ENCODE measurements around the gene ANO2.

Gene ANO2

DNA sequence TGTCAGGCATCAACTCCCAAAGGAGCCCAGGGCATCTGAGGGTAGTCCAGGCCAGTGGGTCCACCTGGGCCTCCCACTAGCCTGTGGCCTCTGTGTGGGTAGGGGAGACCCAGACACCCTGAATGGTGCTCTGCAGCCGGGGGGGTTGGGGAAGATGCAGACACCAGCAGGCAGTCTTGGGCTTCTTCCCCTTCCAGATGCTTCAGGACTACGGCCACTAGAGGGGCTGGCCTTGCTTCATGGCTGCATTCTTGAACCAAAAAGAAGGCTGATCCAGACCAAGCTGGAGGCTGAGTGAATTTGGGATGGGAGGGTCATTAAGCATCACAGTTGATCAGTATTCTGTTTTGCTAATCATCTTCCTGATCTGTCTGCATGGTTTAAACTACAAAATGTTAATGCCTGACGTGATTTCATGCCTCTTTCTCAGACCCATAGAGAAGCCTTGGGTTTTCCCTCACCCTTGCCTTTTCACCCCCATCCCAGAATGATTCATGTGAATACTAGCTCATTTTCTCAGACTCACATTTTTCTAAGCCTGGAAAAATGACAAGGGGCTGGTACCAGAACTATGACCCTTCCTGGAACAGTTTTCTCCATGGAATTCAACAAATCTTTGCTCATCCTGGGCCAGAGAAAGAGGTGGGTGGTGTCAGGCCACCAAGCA is 379.0 kb downstream of the ANO2 start:
- TF ChIP-seq, protein P1, sequence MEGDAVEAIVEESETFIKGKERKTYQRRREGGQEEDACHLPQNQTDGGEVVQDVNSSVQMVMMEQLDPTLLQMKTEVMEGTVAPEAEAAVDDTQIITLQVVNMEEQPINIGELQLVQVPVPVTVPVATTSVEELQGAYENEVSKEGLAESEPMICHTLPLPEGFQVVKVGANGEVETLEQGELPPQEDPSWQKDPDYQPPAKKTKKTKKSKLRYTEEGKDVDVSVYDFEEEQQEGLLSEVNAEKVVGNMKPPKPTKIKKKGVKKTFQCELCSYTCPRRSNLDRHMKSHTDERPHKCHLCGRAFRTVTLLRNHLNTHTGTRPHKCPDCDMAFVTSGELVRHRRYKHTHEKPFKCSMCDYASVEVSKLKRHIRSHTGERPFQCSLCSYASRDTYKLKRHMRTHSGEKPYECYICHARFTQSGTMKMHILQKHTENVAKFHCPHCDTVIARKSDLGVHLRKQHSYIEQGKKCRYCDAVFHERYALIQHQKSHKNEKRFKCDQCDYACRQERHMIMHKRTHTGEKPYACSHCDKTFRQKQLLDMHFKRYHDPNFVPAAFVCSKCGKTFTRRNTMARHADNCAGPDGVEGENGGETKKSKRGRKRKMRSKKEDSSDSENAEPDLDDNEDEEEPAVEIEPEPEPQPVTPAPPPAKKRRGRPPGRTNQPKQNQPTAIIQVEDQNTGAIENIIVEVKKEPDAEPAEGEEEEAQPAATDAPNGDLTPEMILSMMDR (IDR thresholded peaks at IDR 0.05; ENCODE audit: insufficient read depth, low read depth, low read length, missing control alignments): no peak
- DNase-seq (ENCODE audit: low read depth): no peak
- H3K4me3 ChIP-seq (ENCODE audit: low read depth, low read length): no peak overlapping the region

DNA sequence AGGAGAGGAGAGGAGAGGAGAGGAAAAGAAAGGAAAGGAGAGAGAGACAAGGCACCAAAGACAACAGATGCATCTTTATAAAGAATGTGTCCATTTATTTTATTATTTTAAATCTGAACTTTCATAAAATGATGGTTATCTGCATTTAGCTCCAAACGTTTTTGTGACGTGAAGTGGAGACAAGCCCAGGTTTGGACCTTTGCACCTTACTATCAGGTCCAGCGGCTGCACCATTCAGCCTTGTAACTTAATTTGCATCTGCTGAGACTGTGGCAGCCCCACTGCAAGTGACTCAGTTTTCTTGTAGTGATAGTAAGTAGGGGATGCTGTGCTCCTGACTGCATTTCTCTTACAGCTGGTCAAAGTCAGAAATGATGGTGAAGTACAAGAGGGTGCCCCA is 382.5 kb downstream of the ANO2 start:
- no peak for DNase-seq (ENCODE audit: low read depth)
- TF ChIP-seq, protein P1 (IDR thresholded peaks at IDR 0.05; ENCODE audit: insufficient read depth, low read depth, low read length, missing control alignments): no peak
- no peak overlapping the region for H3K4me3 ChIP-seq (ENCODE audit: low read depth, low read length)

DNA sequence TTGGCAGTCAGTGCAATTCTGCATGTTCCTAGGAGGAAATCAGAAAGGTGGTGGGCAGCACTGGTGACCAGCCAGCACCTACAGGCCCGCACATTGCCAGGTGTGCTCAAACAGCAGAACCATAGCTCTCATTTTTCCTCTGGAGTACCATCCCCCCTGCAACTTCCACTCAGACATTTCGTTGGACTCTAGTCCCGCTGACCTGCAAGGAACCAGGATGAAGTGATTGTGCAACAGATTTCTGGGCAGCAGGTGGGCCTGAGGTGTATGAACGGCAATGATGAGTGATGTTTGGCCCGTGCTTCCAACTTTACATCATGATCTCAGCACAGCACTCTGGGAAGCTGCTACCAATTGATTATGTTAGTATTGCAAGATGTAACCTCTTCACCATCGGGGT is 383.2 kb downstream of the ANO2 start:
- DNase-seq (ENCODE audit: low read depth): no peak
- TF ChIP-seq, protein P1 (IDR thresholded peaks at IDR 0.05; ENCODE audit: insufficient read depth, low read depth, low read length, missing control alignments): no peak
- H3K4me3 ChIP-seq (ENCODE audit: low read depth, low read length): no peak overlapping the region

DNA sequence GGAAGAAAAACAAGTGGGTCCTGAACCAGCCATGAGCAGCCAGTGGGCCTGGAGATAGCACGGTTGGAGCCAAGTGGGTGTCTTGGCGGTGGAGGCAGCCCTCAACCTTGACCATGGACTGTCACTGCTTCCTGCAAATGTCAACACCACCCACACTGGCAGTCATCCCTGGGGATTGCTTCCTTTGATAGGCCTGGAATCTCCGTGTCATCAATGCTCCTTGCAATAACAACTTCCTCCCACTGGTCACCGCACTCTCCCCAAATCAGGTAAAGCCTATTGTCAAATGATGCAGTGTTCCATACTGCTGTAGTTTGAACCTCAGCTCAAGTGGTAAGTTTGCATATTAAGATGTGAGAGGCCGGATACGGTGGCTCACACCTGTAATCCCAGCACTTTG is 384.0 kb downstream of the ANO2 start:
- TF ChIP-seq, protein P1 (IDR thresholded peaks at IDR 0.05; ENCODE audit: insufficient read depth, low read depth, low read length, missing control alignments): no peak
- DNase-seq (ENCODE audit: low read depth): no peak
- H3K4me3 ChIP-seq (ENCODE audit: low read depth, low read length): no peak overlapping the region

DNA sequence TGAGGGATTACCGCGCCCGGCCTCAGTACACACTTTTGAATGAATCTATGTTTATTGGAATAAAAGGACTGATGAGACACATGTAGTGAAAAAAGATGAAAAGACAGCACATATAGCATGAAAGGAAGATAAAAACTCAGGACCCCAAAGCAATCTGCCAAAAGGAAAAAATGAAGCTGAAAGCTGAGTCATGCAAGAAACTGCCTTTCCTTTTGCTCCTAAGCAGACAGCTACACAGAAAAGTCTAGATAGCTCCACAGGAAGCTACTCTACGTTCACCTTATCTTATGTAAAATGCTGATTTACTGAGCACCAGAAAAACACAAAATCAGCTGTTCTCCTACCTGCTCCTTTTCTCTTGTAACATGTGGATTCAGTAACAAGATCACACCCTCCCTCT is 384.8 kb downstream of the ANO2 start:
- DNase-seq (ENCODE audit: low read depth): no peak
- TF ChIP-seq, protein P1 (IDR thresholded peaks at IDR 0.05; ENCODE audit: insufficient read depth, low read depth, low read length, missing control alignments): no peak
- H3K4me3 ChIP-seq (ENCODE audit: low read depth, low read length): no peak overlapping the region

DNA sequence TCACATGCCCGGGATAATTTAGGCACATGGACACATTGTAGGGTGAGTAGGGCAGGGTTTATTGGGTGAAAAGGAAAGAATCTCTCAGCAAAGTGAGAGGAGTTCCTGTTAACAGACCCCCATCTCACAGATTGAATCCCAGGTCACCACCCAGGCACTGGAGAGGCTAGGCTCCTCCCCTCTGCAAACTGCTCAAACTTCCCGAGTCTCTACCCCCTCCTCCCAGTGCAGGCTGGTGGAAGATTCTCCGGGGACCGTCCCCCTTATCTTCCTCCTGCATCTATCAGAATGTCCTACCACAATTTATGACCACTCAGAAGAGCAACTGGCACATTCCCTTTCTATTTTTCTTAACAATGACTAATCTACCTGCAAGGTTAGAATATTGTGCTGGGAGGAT is 387.2 kb downstream of the ANO2 start:
- TF ChIP-seq, protein P1 (IDR thresholded peaks at IDR 0.05; ENCODE audit: insufficient read depth, low read depth, low read length, missing control alignments): no peak
- DNase-seq (ENCODE audit: low read depth): no peak
- H3K4me3 ChIP-seq (ENCODE audit: low read depth, low read length): no peak overlapping the region

All from GM12865 (cell line).